ENCODE results near the gene TRIM2.

GRCh38 chr4:153232768-153233167, 28.5 kb downstream of the TRIM2 start:
- TF ChIP-seq SIN3A (conservative IDR thresholded peaks at IDR 0.05 in 1 of 2, IDR thresholded peaks at IDR 0.05 in 1 of 2; ENCODE audit: low read depth in 1 of 2, low read length in 2 of 2) = peak; percentile 41 to 63; a peak in 1 of 4 replicates
- TF ChIP-seq EZH2 (IDR thresholded peaks at IDR 0.05; ENCODE audit: low read depth, low read length, severe bottlenecking) = no peak
- no peak for TF ChIP-seq MAFK (IDR thresholded peaks at IDR 0.05; ENCODE audit: low read depth, low read length)
- no peak for TF ChIP-seq CREB1 (IDR thresholded peaks at IDR 0.05)
